Ishikawa (cell line): ENCODE results near the gene ELOVL6.

Experiments
- CEBPB ChIP-seq: IDR thresholded peaks from 2 replicates; pipeline ENCODE4 v1.6.1; 2012
- CREB1 ChIP-seq: IDR thresholded peaks from 2 replicates; pipeline ENCODE4 v1.6.1; 2012; ENCODE audit warnings: low read depth
- EP300 ChIP-seq: IDR thresholded peaks from 2 replicates; pipeline ENCODE4 v1.6.1; 2012; ENCODE audit warnings: borderline replicate concordance
- FOXM1 ChIP-seq: IDR thresholded peaks from 2 replicates; pipeline ENCODE4 v1.6.1; 2012; ENCODE audit warnings: low read depth, borderline replicate concordance
- NFIC ChIP-seq: IDR thresholded peaks from 2 replicates; pipeline ENCODE4 v1.6.1; 2012
- RAD21 ChIP-seq: IDR thresholded peaks from 2 replicates; pipeline ENCODE4 v1.6.1; 2012; ENCODE audit warnings: low read depth
- TAF1 ChIP-seq: IDR thresholded peaks from 2 replicates; pipeline ENCODE4 v1.6.1; 2012; ENCODE audit warnings: low read depth, mild to moderate bottlenecking
- TCF12 ChIP-seq: IDR thresholded peaks from 2 replicates; pipeline ENCODE4 v1.6.1; 2012; ENCODE audit warnings: low read depth
- YY1 ChIP-seq: IDR thresholded peaks from 2 replicates; pipeline ENCODE4 v1.6.1; 2012; ENCODE audit warnings: low read depth
- TF ChIP-seq, protein P1 (sequence below): IDR thresholded peaks from 2 replicates; pipeline ENCODE4 v1.6.1; 2012; ENCODE audit warnings: low read depth, mild to moderate bottlenecking
- TF ChIP-seq, protein P2 (sequence below): IDR thresholded peaks from 2 replicates; pipeline ENCODE4 v1.6.1; 2012
- TF ChIP-seq, protein P3 (sequence below): IDR thresholded peaks from 2 replicates; pipeline ENCODE4 v1.6.1; 2012

DNA sequence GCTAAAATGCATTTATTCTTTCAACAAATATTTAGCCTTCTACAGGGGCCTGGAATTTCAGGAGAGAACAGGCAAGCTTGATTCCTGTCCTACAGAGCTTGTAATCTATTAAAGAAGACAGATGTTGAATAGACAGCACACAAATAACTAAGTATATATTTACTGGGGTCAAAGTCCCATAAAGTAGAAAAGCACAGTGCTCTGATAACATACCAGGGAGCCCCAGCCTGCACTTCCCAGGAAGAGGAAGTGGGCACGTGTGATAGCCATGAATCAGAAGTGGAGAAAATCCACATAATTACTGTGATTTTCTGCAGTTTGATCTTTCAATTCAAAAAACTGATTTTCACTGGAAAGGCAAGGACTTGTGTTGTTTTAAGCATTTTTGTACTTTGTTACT lies 156.7 kb downstream of the ELOVL6 start:
- TF ChIP-seq CREB1 (no peak), TAF1 (no peak), EP300 (no peak), NFIC (no peak), RAD21 (no peak), FOXM1 (no peak), YY1 (no peak), CEBPB (no peak), TCF12 (no peak)
- TF ChIP-seq, protein P1, sequence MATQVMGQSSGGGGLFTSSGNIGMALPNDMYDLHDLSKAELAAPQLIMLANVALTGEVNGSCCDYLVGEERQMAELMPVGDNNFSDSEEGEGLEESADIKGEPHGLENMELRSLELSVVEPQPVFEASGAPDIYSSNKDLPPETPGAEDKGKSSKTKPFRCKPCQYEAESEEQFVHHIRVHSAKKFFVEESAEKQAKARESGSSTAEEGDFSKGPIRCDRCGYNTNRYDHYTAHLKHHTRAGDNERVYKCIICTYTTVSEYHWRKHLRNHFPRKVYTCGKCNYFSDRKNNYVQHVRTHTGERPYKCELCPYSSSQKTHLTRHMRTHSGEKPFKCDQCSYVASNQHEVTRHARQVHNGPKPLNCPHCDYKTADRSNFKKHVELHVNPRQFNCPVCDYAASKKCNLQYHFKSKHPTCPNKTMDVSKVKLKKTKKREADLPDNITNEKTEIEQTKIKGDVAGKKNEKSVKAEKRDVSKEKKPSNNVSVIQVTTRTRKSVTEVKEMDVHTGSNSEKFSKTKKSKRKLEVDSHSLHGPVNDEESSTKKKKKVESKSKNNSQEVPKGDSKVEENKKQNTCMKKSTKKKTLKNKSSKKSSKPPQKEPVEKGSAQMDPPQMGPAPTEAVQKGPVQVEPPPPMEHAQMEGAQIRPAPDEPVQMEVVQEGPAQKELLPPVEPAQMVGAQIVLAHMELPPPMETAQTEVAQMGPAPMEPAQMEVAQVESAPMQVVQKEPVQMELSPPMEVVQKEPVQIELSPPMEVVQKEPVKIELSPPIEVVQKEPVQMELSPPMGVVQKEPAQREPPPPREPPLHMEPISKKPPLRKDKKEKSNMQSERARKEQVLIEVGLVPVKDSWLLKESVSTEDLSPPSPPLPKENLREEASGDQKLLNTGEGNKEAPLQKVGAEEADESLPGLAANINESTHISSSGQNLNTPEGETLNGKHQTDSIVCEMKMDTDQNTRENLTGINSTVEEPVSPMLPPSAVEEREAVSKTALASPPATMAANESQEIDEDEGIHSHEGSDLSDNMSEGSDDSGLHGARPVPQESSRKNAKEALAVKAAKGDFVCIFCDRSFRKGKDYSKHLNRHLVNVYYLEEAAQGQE = no peak
- TF ChIP-seq, protein P2, sequence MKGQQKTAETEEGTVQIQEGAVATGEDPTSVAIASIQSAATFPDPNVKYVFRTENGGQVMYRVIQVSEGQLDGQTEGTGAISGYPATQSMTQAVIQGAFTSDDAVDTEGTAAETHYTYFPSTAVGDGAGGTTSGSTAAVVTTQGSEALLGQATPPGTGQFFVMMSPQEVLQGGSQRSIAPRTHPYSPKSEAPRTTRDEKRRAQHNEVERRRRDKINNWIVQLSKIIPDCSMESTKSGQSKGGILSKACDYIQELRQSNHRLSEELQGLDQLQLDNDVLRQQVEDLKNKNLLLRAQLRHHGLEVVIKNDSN = no peak
- TF ChIP-seq, protein P3, sequence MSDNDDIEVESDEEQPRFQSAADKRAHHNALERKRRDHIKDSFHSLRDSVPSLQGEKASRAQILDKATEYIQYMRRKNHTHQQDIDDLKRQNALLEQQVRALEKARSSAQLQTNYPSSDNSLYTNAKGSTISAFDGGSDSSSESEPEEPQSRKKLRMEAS = no peak
